HG03103 (cell line): ENCODE measurements around the gene STRN4.
"Not testable (repeated sequence)": the region's sequence is repeated elsewhere in the genome, so short reads cannot be mapped to it uniquely, and the experiment has no call there.

Experiments used
- ATAC-seq: cut with Tn5 transposase; IDR thresholded peaks from one replicate; pipeline ENCODE4 v1.9.1; 2021; ENCODE audit warnings: low read depth; ENCODE audit not compliant: unreplicated experiment

Gene STRN4

DNA sequence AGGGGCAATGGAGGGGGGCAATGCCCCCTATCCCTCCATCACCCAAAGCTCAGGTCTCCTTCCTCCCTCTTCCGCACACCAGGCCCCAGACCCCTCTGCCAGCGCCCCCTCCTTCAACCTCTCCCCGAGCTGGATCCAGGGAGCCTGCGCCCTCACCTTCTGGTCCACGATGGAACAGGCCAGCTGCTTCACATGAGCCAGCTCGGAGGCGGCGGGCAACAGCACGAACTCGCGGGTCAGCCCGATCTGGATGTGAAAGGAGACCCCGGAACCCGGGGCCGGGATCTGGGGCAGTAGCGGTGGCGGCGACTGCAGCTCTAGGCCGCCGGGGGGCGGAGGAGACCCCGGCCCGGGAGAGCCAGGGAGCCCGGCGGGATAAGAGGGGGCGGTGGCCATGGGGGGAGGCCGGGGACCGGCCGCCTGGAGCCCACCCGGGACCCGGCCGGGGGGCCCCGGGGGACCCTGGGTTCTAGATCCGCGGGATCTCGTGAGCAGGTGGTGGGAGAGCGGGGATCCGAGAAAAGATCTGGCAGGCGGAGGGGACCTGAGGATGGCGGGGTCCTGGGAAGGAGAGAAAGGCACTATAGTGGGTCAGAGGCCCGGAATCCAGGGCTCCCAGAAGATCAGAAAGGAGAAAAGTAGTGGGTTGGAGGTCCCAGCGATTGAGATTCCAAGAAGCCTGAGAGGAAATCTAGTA is 30.1 kb downstream of the STRN4 start:
- ATAC-seq, result no peak

DNA sequence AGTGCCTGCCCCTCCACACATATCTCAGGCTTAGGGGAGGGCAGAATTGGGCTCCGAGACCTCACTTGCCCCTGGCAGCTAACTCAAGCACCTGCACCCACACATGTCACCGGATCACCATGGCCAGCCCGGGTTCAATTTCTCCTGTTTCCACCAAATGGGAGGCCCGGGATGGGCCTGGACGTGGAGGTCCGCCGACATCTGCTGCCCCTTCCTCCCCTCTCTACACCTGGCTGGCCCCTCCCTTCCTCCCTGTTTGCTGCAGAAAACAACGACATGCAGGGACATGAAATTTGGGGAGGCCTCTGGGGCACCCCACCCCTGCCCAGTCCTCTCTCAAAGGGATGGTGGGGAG is 30.7 kb downstream of the STRN4 start:
- no peak for ATAC-seq

DNA sequence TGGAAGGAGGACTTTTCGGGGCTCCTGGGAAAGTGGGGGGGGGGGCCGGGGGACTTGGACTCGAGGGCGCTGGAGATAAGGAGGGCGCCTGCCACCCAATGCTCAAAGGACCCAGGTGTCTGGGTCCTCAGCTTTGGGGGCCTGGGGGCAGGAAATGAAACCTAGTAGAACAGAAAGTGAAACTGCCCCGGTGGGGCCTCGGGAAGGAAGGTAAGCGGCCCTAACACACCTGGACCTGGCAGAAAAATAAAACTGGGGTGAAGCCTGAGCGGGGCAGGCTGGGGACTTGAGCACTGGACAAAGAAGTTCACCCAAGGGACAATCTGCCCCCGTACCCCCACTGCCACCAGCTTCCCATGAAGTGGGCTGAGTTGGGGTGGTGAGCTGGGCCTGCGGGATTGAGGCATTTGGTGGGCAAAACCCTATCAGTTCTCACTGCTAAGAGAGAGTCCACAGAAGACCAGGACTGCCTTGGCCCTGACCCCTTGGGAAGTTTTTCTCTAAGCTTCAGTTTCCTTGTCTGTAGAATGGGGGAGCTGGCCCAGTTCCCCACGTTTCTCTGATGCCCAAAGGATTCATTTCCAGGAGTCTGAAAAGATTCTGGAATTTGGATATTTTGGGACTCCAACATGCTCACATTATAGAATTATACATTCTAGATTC is 31.7 kb downstream of the STRN4 start:
- no peak for ATAC-seq

DNA sequence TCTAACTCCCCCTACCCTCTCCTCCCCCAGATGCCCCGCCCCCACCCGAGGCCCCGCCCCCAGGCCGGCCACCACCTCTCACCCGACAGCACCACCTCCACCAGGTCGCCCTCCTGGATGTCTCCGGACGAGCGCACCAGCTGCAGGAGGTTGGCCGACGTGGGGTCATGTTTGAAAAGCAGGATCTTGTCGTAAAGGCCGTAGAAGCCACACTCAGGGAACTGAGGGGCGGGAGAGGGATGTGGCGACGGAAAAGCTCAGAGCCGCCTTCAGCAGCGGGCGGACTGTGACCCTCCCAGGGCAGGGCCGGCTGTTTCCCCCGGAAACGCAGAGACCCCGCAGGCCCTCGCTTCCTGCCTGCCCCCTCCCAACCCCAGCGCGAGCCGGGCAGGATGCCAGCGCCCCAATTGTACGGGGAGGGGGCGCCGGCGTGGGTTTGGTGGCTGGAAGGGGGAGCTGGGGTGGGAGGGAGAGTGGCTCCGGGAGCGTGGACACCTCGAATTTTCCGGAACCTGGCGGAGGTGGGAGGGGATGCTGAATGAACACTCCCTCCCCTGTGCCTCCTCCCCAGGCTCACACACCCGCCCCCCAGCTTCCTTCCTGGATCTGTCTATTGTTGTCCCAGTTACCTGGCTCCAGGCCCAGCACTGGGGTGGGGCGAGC is 32.3 kb downstream of the STRN4 start:
- no peak for ATAC-seq

GRCh38 chr19:46712768-46713338 is 33.4 kb downstream of the STRN4 start:
- not testable (repeated sequence) for ATAC-seq

DNA sequence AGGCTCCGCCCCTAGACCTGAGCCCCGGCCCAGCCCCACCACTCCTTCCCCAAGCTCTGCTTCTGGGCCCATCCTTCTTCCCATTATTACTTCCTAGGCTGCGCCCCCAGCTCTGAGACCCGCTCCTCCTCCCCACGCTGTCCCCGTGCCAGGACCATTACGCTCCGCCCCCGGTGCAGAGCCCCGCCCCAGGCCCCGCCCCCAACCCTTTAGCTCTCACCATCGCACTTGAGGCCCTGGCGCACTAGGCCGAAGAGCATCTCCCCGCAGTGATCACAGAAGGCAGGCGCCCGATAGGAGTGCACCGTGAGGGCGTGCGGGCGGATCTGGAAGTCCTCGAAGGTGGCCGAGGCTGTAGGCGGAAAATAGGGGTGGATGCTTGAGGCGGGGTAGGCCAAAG is 35.6 kb downstream of the STRN4 start:
- no peak for ATAC-seq

DNA sequence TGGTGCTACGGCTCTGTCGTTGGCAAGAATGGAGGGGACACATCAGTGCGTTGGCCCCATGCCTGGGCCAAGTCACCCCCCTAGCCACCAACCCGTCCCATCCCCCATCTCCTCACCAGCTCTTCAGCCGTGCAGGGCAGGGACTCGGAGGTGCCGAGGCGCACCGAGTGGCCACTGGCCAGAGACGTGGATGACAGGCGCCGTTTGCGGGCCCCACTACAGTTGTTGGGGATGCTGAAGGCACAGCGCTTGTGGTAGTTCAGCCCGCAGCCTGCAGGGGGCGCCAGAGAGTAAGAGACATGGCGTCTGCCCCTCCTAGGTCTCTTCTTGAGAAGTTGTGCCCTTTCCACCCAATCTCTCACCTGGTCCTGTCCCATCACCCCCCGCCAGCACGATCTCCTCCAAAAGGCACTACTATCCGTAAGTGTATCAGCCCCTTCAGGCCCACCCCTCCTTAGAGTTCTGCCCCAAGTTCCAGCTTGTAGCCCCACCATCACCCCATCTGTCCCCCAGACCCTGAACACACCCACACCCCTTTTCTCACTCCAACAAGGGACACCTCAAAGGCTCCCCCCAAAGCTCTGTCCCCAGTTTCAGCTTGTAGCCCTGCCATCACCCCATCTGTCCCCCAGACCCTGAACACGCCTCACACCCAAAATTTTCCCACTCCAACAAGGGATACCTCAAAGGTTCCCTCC is 41.7 kb downstream of the STRN4 start:
- no peak for ATAC-seq

DNA sequence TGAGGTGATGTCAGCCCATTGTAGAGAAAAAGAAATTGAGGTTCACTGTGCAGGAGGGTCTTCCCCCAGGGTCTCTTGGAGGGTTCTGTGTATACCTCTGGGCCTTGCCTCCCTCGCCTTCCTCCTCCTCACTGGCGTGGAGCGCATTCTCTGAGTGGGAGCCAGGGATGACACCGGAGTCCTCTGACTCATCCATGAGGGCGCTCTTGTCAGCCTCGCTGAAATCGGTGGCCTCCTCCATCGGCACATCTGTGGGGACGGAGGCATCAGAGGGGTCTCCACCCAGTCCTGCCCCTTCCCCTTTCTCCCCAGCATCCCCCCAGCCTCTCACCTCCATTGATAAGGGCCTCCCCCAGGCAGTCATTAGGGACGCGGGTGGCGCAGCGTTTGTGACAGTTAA is 45.5 kb downstream of the STRN4 start:
- ATAC-seq, result no peak

DNA sequence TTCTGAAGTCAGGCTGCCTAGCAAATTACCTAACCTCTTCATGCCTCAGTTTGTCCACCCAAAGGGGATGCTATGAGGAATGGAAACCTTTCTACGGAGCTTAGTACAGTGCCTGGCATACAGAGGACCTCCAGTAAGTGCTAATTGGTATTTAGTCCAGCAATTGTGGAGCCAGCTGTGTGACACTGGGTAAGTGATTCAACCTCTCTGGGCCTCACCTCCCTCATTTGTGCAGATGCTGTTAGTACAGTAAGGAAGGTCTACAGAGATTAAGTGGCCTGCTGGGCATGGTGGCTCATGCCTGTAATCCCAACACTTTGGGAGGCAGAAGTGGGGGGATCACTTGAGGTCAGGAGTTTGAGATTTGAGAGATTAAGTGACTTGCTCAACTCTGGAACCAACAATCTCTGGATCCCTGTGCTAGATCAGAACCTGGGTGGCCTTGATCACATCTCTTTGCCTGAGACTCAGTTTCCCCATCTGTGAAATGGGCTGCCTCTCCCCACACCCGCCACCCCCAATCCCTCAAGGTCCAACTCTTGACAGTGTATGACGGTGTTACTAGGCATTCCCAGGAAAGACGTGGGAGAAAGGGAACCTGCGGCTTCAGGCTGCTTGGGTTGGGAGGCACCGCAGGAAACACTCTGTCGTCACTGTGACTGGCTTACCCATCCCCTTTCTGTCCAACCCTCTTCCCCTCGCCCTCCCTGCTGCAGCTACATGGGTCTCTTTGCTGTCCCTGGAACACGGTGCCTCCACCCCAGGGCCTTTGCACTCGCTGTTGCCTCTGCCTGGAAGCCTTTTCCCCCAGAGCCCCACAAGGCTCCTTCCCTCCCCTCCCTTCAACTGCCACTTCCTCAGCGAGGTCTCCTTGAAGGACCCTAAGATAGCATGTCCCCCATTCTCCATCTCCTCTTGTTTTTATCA is 47.6 kb downstream of the STRN4 start:
- ATAC-seq, result no peak

DNA sequence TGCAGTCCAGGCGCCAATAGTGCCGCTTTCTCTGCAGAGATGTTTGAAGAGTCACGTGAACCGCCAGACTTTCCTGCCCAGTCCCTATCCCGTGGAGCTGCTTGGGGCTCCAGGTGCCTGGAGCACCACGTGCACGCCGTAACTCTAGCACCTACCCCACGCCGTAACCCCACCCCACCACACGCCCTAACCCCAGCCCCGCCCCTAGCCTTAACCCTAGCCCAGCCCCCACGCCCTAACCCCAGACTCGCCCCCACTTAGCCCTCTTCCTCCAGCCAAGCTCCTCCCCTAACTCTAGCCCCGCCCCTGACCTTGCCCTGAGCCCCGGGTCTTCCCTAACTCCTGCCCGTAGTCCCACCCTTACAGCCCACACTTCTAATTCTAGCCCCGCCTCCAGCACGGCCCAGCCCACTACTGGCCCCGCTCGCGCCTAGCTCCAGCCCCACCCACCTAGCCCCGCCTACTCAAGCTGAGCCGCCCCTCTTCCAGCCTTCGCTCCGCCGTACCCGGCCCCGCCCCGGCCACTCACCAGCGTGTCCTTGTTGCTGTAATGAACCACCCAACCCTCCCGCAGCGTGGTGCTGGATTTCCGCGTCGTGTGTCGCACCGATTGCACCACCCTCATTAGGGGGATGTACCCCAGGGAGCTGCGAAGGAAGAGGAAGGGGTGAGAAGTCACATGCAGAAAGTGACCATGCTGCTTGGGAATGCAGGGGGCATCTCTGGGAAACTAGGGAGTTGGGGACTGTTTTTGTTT is 48.9 kb downstream of the STRN4 start:
- no peak for ATAC-seq

DNA sequence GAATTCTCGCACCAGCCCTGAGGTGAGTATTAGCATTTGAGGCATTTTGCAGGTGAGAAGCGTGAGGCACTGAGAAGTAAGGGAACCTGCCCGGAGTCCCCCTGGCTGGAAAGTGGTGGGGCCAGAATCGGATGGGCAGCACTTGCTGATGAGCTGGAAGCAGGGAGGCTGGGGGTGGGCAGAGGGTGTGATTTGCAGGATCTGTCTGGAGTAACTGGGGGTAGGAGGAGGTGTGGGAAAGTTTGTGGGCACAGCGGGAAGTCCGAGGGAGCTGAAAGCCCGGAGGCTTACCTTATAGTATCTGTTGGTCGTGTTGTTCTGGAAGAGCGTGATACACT is 49.4 kb downstream of the STRN4 start:
- ATAC-seq, result no peak

DNA sequence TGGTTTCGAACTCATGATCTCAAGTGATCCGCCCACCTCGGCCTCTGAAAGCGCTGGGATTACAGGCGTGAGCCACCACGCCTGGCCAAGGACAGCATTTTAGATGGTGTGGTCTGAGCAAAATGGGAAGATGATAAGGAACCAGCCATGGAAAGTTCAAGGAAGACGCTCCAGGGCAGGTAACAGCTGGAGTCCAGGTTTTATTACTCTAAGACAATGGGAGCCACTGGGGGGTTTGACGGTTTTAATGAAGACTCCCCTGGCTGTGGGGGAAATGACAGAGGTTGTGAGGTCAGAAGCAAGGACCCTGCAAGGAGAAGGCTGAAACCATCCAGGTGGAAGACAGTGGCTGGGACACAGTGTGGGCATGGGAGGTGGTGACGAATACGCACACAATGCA is 50.2 kb downstream of the STRN4 start:
- no peak for ATAC-seq

DNA sequence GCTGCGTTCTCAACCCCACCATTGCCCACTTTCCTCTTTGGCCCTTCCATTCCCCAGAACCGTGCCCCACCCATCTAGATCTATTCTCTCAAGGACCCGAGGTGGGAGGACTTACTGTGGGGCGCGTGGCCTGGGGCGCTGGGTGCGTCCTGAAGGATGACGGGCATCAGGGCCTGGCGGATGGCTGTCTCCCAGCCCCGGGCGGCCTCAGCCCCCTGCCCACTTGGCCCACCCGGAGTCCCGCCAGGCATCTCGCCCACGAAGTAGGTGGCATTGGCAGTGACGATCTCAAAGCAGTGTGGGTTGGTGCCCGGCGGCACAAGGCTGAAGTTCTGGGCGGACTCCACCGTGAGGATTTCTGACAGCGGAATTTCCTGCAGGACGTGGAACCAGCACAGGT is 52.5 kb downstream of the STRN4 start:
- ATAC-seq, result no peak

- no peak for ATAC-seq
Observed at GRCh38 chr19:46692918-46693722, 53.1 kb downstream of the STRN4 start.

- ATAC-seq, result no peak
Observed at GRCh38 chr19:46691948-46692347, 54.3 kb downstream of the STRN4 start.

- no peak for ATAC-seq
Observed at GRCh38 chr19:46691104-46691503, 55.1 kb downstream of the STRN4 start.

DNA sequence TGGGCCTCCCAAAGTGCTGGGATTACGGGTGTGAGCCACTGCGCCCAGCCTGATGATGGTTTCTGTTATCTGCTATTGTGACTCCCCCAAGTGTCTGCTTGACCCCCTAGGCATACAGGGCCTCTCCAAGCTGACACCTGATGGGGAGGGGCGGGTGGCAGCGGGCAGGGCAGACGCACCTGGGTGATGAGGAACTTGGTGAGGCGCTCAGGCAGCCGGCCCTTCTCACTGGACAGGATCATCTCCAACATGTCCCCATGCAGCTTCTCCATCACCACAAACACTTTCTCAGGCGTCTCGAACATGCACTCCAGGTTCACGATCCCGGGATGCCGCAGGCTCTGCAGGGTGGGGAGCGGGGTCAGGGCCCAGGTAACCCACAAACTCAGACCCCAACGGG is 56.9 kb downstream of the STRN4 start:
- no peak for ATAC-seq

DNA sequence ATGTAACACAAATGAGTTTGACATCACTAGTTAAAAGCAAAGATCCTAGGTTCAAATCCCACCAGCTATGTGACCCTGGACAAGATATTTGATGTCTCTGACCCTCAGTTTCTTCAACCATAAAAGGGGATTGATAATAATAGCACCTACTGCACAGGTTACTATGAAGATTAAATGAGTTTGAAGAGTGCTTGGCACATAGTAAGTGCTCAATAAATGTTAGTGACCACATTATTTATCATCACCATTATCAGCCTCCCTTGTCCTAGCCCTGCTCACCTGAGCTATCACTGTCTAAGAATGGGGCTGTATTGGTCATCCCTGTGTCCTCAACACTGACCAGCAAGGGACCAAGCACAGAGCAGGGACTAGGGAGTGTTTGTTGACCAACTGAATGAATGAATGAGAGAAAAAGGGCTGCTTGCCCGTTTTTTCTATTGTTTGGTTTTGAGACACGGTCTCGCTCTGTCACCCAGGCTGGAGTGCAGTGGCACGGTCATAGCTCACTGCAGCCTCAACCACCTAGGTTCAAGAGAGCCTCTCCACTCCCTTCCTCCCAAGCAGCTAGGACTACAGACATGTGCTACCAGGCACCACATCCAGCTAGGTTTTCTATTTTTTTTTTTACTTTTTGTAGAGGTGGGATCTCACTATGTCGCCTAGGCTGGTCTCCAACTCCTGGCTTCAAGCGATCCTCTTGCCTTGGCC is 58.7 kb downstream of the STRN4 start:
- no peak for ATAC-seq
